ENCODE data around the gene DENND2D.

DNA sequence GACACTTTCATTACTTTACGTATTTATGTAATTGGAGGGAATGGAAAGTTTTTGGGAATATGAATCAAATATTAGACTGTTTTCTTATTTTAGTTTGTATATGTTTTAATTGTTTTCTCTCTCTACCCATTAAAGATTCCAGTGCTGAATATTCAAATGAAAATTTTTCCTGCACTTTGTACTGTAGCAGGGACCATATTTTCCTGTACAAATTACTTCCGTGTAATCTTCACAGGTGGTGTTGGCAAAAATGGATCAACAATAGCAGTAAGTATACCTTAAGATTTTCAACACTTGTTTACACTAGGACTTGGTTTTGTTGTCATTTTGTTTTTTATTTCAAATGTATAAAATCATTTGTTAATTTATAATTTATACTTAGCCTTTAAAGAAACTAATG is 18.4 kb downstream of the DENND2D start:
- TF ChIP-seq CTCF (conservative IDR thresholded peaks at IDR 0.05; ENCODE audit: low read depth in 2 of 2) (no peak), POLR2AphosphoS5 (IDR thresholded peaks at IDR 0.05; ENCODE audit: low read depth) (no peak), EZH2phosphoT487 (IDR thresholded peaks at IDR 0.05; ENCODE audit: unreplicated experiment) (no peak), EZH2 (IDR thresholded peaks at IDR 0.05; ENCODE audit: low read depth, unreplicated experiment) (no peak), CREB1 (CRISPR knock-in tag; IDR thresholded peaks at IDR 0.05; ENCODE audit: low read depth) (no peak)
- TF ChIP-seq, protein P1, sequence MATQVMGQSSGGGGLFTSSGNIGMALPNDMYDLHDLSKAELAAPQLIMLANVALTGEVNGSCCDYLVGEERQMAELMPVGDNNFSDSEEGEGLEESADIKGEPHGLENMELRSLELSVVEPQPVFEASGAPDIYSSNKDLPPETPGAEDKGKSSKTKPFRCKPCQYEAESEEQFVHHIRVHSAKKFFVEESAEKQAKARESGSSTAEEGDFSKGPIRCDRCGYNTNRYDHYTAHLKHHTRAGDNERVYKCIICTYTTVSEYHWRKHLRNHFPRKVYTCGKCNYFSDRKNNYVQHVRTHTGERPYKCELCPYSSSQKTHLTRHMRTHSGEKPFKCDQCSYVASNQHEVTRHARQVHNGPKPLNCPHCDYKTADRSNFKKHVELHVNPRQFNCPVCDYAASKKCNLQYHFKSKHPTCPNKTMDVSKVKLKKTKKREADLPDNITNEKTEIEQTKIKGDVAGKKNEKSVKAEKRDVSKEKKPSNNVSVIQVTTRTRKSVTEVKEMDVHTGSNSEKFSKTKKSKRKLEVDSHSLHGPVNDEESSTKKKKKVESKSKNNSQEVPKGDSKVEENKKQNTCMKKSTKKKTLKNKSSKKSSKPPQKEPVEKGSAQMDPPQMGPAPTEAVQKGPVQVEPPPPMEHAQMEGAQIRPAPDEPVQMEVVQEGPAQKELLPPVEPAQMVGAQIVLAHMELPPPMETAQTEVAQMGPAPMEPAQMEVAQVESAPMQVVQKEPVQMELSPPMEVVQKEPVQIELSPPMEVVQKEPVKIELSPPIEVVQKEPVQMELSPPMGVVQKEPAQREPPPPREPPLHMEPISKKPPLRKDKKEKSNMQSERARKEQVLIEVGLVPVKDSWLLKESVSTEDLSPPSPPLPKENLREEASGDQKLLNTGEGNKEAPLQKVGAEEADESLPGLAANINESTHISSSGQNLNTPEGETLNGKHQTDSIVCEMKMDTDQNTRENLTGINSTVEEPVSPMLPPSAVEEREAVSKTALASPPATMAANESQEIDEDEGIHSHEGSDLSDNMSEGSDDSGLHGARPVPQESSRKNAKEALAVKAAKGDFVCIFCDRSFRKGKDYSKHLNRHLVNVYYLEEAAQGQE (IDR thresholded peaks at IDR 0.05; ENCODE audit: unreplicated experiment), result no peak
